Measurements from ENCODE around the gene HYDIN. TPM values are rescaled to one million over a fixed set of nuclear protein-coding genes. Genes with fewer than 3 reads are reported as not detected.

The HYDIN gene
- total and polyA plus RNA-seq, 9 of the 15 experiments (the other 6 are each of a cell fraction or from before 2014, with no cell fraction given) = 0.08 to 0.43 (median 0.14) TPM; not detected in 1

GRCh38 chr16:70800781-70801480 is 429.6 kb downstream of the HYDIN start, which contains the start of gene VAC14 (continued):
- peak; percentile 87; the same call in 1 of the 2 replicates for TF ChIP-seq PHF8 (IDR thresholded peaks at IDR 0.05; ENCODE audit: borderline replicate concordance, low read length)
- no peak for TF ChIP-seq CLOCK (CRISPR knock-in tag; IDR thresholded peaks at IDR 0.05; ENCODE audit: borderline replicate concordance)
- no peak for TF ChIP-seq NFIC (IDR thresholded peaks at IDR 0.05)
- TF ChIP-seq MTA3 (IDR thresholded peaks at IDR 0.05; ENCODE audit: borderline replicate concordance) = peak; percentile 67; the same call in 1 of the 2 replicates
- TF ChIP-seq RBFOX2 (IDR thresholded peaks at IDR 0.05; ENCODE audit: low read depth, low read length) = peak; percentile 96
- TF ChIP-seq PREB (CRISPR knock-in tag; IDR thresholded peaks at IDR 0.05) = no peak
- TF ChIP-seq RB1 (IDR thresholded peaks at IDR 0.05; ENCODE audit: low read depth) = peak; percentile 80
- peak; percentile 88 for TF ChIP-seq MGA (IDR thresholded peaks at IDR 0.05)
- no peak for TF ChIP-seq POLR3A (IDR thresholded peaks at IDR 0.05; ENCODE audit: borderline replicate concordance, extremely low read depth, insufficient read depth, insufficient read length)
- TF ChIP-seq ZNF766 (CRISPR knock-in tag; conservative IDR thresholded peaks at IDR 0.05) = no peak
- no peak for TF ChIP-seq FOXA3 (CRISPR knock-in tag; conservative IDR thresholded peaks at IDR 0.05 in 1 of 2, IDR thresholded peaks at IDR 0.05 in 1 of 2)
